ENCODE results near the gene CHP1.
"Not testable (repeated sequence)": the region's sequence is repeated elsewhere in the genome, so short reads cannot be mapped to it uniquely, and the experiment has no call there.

The CHP1 gene

DNA sequence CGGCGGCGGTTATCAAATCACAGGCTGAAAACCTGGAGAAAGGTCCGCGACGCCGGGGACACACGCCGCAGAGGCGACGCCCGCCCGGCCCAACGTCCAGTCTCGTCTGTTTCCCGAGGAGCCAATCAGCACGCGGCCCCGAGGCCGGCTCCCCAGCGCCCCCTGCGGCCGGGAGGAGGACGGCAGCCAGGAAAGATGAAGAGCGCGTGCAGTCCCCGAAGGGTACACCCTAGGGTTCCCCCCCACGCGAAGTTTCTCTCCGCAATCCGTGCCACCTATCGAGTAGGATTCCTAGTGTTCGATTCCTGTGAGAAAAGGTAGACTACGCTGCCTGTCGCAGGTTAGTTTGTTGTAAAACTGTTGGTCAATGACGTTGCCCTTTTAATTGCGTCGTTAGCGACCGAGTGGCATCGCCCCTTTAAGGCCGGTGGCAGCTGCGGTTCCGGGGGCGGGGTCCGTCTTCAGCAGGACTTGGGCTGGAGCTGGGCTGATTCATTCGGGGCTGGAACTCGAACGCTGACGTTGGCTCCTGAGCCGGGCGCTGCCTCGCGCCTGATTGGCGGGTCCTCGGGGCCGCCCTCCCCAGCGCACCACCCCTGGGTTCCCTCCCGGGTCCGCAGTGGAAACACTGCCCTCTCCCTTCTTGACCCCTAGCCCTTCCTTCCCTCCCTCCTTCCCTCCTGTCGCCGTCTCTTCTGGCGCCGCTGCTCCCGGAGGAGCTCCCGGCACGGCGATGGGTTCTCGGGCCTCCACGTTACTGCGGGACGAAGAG is at the start of gene CHP1, which contains the start of gene EXD1:
Gene CHP1, plus strand, starts transcription at position 619 of the 772 bp plus-strand sequence. Its CDS starts 115 bp downstream, at position 734.
Gene EXD1, minus strand, starts transcription at position 108 of the 772 bp plus-strand sequence. CDS start 4,182 bp downstream, outside the sequence.
- DNase-seq: peak; percentile 77 to 99 (median 96)

DNA sequence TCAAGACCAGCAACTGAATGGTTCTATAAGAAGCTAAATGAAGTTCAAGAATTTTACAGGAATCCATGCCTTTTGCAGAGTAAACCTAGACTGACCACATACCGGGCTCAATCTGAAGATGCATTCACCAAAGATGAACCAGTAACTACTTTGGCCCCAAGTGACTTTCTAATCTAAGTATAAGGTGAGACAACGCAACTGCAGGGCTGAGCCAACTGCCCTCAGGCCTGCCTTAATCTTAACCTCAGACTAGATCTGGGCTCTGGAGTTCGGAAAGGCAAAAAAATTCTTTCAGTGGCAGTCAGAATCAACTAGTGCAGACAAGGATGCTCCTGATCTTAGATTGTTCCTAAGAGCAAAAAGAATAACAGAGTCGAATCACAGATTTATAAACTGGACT is 48.8 kb upstream of the CHP1 start:
- no peak for DNase-seq

DNA sequence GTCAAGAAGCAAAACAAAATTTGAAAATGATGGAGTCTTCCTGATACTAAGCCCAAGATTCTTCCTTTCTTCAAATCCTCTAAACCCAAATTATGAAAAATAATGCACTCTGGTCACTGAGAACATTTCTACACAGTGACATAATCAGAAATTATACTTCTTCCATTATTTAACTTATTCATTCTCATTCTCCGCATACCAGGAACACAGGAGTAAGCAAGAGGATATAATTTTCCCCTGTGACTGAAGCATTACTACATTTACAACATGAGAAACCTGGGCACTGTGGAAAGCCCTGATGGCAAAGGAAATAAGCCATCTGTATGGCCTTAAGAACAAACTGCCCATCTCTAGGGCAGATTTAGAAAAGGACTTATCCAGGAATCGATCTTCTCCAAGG is 47.5 kb upstream of the CHP1 start:
- no peak for DNase-seq

DNA sequence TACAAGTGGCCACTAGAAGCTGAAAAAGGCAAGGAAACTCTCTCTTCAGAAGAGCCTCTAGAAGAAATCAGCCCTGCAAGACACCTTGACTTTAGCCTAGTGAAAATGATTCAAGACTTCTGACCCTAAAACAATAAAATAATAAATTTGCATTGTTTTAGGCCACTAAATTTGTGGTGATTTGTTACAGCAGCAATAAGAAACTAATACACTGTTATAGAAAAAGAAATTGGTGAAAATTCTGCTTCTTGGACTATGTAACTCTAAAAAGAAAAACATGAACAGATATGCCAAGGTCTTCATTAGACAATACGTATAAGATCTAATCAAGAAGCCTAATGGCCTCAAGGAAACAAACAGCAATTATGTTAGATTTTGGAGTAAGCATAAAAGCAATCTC is 36.6 kb upstream of the CHP1 start:
- no peak for DNase-seq

DNA sequence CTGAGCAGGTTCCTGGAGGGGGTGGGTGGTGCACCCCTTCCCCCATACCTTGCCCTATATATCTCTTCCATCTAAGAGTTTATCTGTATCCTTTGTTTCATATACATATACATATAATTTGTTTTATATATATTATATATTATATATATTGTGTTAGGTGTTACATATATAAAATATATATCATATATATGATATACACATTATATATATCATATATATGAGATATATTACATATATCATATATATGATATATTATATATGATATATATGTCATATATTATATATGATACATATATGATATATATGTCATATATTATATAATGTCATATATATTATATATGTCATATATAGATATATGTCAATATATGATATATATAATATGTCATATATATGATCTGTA is 31.6 kb upstream of the CHP1 start:
- DNase-seq: no peak

DNA sequence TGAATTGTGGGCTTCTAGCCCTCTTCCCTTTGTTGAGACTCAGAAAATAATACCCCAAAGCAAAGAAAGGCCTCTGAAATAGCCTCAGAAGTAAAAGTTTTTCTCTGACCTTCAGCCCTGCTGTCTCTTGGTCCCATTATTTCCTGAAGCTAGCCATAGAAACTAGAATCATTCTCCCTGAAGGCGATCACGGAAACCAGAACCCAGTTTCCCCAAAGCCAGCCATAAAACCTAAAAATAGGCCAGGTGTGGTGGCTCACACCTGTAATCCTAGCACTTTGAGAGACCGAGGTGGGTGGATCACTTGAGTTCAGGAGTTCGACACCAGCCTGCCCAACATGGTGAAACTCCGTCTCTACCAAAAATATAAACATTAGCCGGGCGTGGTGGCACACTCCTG is 27.7 kb upstream of the CHP1 start:
- no peak for DNase-seq

DNA sequence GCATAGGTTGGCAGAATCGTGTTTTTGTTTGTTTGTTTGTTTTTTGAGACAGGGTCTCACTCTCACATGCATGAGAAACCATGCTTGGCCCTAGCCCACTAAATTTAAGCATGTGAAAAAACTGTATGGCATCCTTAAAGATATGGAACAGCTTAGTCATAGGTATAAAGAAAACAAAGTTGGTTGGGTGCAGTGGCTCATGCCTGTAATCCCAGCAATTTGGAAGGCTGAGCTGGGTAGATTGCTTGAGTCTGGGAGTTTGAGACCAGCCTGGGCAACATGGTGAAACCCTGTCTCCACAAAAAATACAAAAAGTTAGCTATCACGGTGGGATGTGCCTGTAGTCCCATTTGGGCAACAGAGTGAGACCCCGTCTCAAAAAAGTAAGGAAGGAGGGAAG is 25.8 kb upstream of the CHP1 start:
- no peak for DNase-seq

DNA sequence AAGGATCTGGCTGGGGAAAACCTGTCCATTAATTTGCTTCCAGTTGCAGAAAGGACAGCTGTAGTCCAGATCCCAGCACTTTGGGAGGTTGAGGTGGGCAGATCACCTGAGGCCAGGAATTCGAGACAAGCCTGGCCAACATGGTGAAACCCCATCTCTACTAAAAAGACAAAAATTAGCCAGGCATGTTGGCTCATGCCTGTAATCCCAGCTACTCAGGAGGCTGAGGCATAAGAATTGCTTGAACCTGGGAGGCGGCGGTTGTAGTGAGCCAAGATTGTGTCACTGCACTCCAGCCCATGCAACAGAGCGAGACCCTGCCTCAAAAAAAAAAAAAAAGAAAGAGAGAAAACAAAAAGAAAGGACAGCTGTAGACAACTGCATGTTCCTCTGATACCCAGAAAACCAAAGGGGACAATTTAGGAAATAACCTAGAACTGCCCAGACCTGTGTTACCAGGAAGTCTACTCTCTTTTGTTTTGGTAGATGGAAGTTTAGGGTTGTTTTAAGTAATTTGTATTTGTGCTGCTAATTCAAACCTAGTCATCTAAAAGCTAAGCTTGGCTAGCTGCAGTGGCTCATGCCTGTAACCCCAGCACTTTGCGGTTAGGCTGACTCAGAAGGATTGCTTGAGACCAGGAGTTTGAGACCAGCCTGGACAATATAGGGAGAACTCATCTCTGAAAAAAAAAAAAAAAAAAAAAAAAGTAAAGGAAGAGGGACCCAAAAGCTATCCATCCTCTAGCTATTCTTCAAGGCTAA is 23.2 kb upstream of the CHP1 start:
- no peak for DNase-seq

DNA sequence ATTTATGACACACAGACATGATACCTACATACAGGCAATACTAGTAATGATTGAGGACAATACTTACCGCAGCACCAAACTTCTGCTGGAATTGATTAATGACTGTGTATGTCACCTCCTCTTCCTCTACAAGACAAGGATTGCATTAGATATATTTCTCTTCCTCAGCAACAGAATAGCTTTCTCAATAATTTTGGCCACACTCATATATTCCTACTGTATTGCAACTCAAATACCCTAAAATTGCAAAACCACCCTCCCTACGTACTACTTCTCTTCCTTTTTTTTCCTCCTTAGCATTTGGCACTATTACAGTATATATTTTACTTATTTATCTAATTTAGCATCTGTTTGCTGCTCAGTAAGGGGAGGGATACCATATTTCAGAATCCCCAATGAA is 15.4 kb upstream of the CHP1 start:
- DNase-seq: no peak

DNA sequence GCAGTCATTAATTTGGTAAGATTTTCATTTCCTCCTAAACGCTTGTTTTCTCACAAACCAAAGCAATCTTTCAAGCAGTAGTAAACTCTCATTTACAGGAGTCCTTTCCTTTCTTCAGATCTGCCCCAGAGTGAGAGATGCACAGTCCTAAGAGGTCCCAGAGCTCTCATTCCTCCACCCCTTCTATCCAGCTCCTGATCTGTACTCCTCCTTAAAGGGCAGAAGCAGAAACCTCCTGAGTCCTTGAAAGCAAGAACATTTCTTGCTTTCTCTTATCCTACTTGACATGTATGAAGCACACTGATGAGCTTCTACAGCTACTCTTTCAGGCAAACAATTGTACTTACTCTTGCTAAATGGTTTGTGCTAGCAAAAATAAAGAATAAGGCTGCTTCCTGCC is 12.2 kb upstream of the CHP1 start:
- DNase-seq: no peak

DNA sequence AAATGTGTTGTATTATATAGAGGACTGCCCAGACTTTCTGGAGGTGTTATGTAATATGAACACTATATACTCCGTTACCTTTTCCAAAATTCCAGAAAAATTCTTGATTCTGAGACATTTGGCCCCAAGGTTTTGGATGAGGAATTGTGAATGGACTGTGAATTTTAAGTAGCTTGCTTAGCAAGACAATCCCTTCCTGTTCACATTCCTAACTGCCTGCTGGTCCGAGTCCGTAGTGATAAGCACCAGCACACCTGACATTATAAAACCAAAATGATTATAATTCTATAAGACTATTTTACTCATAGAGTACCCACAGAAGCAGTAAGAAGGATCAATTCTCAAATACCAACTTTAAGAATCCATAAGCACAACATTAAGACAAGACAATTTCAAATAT is 11.7 kb upstream of the CHP1 start:
- no peak for DNase-seq

DNA sequence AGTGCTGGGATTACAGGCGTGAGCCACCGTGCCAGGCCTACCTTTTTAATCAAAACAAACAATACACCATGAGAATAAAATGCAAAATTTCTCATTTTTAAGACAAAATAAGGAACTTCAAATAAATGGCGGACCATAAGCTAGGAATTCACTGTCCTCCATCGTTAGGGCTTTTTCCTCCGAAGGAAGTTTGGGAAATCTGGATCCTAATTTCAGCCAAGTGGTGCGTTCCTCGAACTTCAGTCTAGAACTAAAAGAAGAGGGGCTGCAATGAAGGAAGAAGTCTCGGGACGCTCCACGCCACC is 771 bp upstream of the CHP1 start:
- no peak for DNase-seq

DNA sequence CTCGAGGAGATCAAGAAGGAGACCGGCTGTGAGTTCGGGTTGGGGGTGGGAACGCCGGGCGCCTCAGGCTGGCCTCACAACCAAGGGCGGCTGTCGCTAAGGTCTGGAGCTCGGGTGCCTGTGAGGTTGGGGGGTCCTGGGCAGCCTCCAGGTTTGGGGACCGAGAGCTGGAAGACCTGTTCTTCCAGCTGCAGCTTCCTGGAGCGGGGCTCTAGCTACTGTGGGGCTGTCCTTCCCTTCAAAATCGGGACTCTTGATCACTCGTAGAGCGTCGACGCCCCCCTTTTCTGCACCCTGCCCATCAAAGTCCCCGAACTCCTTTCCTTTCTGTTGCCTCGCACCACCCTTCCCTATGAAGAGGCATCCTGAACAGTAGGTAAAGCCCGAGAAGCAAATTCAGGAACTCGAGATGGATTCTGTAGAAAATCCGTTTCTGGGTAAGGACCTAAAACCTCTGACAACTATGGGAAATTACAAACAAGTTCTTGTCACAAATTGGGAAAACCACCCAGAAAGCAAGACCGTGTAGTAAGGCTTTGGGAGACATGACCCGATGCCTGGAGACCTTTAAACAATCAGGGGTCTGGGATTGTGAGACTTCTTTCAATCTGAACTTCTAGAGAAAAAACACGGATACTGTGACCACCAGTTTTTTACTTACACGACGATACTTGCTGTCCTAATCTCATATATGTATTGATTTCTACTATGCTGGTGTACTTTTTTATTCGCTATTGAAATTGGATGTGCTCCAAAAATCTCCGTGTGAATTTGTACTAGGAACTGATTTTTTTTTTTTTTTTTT is 556 bp downstream of the CHP1 start:
- peak in 3 of 56 donors; percentile 19 to 67 (median 28) for DNase-seq

DNA sequence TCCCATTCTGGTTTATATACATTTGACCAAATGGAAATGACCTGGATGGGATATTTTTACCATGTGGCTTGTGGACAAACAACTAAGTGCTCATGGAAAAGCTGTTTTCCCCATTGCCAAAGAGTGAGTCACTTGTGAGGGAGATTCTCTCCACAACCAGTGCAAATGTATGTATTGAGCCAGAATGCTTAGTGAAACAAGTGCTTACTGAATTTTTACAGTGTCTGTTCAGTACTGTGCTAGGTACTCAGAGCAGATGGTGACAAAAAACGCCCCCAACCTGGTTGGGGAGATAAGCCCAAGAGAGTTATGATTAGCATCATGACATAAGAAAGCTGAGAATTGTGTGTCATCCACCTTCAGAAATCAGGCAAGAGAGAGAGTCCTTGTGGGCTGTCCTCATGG is 2.3 kb downstream of the CHP1 start:
- peak in 14 of 56 donors; percentile 1 to 38 (median 6) for DNase-seq

DNA sequence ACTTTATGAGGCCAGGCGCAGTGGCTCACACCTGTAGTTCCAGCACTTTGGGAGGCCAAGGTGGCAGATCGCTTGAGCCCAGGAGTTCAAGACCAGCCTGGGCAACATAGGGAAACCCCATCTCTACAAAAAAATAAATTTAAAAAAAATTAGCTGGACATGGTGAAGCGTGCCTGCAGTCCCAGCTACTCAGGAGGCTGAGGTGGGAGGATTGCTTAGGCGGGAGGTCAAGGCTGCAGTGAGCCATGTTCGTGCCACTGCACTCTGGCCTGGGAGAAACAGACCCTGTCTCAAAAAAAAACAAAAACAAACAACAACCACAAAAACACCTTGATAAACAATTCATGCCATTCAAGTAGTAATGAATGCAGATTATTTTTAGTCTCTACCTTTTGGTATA is 4.2 kb downstream of the CHP1 start:
- not testable (repeated sequence) for DNase-seq

DNA sequence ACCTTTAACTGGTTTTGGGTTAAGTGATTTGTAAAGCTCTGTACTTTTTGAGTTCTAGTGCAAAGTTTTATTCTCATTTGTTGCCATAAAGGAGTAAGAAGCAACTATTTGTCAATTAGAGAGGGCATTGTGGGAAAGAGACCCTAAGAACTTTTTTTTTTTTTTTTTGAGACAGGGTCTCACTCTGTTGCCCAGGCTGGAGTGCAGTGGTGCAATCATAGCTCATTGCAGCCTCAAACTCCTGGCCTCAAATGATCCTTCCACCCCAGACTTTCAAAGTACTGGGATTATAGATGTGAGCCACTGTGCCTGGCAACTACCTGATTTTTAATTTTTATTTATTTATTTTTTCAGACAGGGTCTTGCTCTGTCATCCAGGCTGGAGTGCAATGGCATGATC is 4.9 kb downstream of the CHP1 start:
- no peak for DNase-seq

DNA sequence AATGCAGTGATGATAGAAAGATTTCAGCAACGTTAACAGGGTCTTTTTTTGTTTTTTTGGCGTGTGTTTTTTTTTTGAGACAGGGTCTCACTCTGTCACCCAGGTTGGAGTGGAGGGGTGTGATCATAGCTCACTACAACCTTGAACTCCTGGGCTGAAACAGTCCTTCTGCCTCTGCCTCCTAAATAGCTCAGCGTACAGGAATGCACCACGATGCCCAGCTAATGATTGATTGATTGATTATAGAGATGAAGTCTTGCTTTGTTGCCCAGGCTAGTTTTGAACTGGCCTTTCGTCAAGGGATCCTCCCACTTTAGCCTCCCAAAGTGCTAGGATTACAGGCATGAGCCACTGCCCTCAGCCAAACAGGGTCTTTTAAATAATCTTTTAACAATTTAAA is 7.0 kb downstream of the CHP1 start:
- no peak for DNase-seq

DNA sequence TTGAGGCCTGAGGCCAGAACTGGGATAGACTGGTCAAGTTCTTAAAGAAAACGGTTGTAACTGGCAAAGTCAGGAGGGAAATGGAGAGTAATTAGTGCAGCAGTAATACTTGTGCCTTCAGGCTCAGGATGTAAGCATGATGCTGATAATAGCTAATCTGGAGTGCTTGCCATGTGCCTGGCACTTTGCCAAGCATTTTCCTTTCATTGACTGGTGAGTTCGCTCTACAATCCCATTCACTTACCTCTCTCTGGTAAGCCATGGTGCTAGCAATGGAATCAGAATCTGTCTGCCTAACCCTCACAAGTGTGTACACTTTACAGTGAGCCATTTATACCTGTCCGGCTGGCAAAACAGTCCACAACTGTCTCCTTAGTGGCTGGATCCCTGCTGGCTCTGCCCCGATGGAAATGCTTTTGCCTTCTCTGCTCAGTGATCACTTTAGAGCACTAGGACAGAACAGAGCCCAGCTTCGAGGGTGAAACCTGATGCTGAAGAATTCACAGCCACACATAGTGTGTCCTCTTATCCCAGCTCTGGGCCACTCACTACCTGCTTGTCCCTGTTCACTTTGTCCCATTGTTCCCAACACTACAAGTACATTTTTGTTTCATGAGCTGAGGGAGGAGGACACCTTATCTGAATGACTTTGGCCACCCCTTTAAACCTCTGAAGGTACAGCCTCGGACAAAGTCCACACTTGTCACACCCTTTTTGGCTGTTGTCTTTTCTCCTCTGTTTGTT is 10.3 kb downstream of the CHP1 start:
- DNase-seq: peak in 4 of 56 donors; percentile 1 to 28 (median 19)

DNA sequence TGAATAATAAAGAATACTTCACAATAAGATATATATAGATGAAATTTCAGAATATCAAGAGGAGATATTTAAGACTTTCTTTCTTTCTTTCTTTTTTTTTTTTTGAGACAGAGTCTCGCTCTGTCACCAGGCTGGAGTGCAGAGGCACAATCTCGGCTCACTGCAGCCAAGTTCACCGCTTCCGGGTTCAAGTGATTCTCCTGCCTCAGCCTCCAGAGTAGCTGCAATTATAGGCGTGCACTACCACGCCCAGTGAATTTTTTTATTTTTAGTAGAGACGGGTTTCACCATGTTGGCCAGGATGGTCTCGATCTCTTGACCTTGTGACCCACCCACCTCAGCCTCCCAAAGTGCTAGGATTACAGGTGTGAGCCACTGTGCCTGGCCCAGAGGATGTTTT is 19.7 kb downstream of the CHP1 start:
- DNase-seq: not testable (repeated sequence)

DNA sequence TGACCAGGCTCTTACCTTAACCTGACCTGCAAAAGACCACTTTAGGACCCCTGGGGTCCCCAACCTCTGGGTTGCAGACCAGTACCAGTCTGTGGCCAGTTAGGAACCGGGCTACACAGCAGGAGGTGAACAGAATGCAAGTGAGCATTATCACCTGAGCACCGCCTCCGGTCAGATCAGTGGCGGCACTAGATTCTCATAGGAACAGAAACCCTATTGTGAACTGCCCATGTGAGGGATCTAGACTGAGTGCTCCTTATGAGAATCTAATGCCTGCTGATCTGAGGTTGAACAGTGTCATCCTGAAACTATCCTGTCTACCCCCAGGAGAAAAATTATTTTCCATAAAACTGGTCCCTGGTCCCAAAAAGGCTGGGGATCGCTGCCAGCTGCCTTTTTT is 20.3 kb downstream of the CHP1 start:
- no peak for DNase-seq

DNA sequence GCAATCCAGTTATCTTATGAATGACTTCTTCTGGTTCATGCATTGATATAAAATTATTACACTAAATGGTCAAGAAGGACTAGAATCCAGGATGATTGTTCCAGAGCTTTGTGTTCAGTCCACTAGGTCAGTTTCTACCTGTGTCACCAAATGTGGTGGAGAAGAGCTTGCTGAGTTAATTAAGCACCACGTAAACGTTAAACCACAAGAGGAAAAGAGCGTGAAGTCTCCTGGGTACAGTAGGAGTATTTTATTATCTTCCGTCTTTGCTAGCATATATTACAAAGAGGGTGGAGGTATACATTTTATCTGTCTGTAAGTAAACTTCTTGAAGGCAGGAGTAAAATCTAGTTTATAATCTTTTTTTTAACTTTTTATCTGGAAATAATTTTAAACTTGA is 23.5 kb downstream of the CHP1 start:
- DNase-seq: no peak

Measured in amygdala (tissue), 56 donors.